ENCODE measurements around the gene EOLA1. TPM values are rescaled to one million over a fixed set of nuclear protein-coding genes. Genes with fewer than 3 reads are reported as not detected.

The EOLA1 gene
- total and polyA plus RNA-seq, 2 donors (not counting 1 experiment from before 2014, with no cell fraction given): 26.3 to 61.5 TPM

- peak within 1 kb of the TSS; percentile 95 to 98 for H3K27ac ChIP-seq (ENCODE audit: low read length in 2 of 2)
- peaks cover 0 to 5% (median 0%) of the 10 kb centered on the region in 4 experiments for H3K27me3 ChIP-seq (replicated peaks in 1 of 4; ENCODE audit: control extremely low read depth in 1 of 4, control insufficient read depth in 3 of 4, insufficient read depth in 4 of 4, low read length in 3 of 4)
- H3K4me2 ChIP-seq (replicated peaks; ENCODE audit: low read depth, low read length, poor library complexity, severe bottlenecking): peak within 1 kb of the TSS; percentile 89
- peak within 1 kb of the TSS; percentile 39 for H2AFZ ChIP-seq (ENCODE audit: insufficient read depth, low read depth, low read length, poor library complexity, severe bottlenecking)
- CTCF ChIA-PET: interaction anchor here (0.9 to 2.8 kb wide), 2 partner anchors 23 to 35 kb away, joined by 4 to 20 read pairs; partner anchors contain the start of gene EOLA1
- peaks cover 21% of the 10 kb centered on the region for H4K20me1 ChIP-seq (ENCODE audit: control insufficient read depth, insufficient read depth, low read length, poor library complexity, severe bottlenecking)
- DNase-seq (peak; percentile 91), ATAC-seq (ENCODE audit: low read depth) (peak; percentile 72)
- POLR2A ChIA-PET: interaction anchor here (0.5 to 2.3 kb wide), 6 partner anchors 23 to 1892 kb away, joined by 3 to 27 read pairs (median 4); partner anchors contain the start of genes EOLA1, FMR1, MTMR1 and VMA21
- H3K4me1 Mint-ChIP-seq: peaks cover 18% of the 10 kb centered on the region
- peaks cover 12 to 24% of the 10 kb centered on the region in 2 donors for H3K4me1 ChIP-seq (ENCODE audit: control insufficient read depth in 2 of 2, insufficient read depth in 2 of 2, low read length in 2 of 2)
- WGBS (ENCODE audit: insufficient coverage): under 1% methylated on average over 33 of the region's 54 CpGs
- intact Hi-C loops (cut with micrococcal nuclease): loop anchor here (1.0 to 2.0 kb wide), 2 partner anchors 20 to 35 kb away; no protein-coding TSS in a partner anchor
- no peaks in the 10 kb centered on the region for H3K9me3 ChIP-seq (ENCODE audit: control extremely low read depth in 1 of 3, control insufficient read depth in 2 of 3, insufficient read depth in 1 of 3, low read length in 2 of 3)
- peak within 1 kb of the TSS; percentile 24 to 81 (median 79) for H3K4me3 ChIP-seq (ENCODE audit: control extremely low read depth in 1 of 5, extremely low read depth in 1 of 5, insufficient read depth in 1 of 5, low read depth in 2 of 5, low read length in 4 of 5)
- peak within 1 kb of the TSS; percentile 95 for H3K4me3 Mint-ChIP-seq
- peak within 1 kb of the TSS; percentile 83 for H3K9ac ChIP-seq (ENCODE audit: low read length)
- no peaks in the 10 kb centered on the region for H3K9me3 Mint-ChIP-seq (ENCODE audit: insufficient read depth)
- H3K79me2 ChIP-seq (ENCODE audit: control insufficient read depth, insufficient read depth, low read length): peaks cover 24% of the 10 kb centered on the region
- TF ChIP-seq CTCF (IDR thresholded peaks at IDR 0.05) (no peak), EZH2 (IDR thresholded peaks at IDR 0.05; ENCODE audit: borderline replicate concordance, insufficient read depth, low read depth, low read length, poor library complexity, severe bottlenecking) (no peak)
- peaks cover 0 to 30% of the 10 kb centered on the region in 2 experiments for H3K36me3 ChIP-seq (replicated peaks in 1 of 2; ENCODE audit: control extremely low read depth in 1 of 2, control insufficient read depth in 1 of 2, extremely low read depth in 1 of 2, insufficient read depth in 2 of 2, low read length in 1 of 2)
- peaks cover 2% of the 10 kb centered on the region for H3K27me3 Mint-ChIP-seq
- peak within 1 kb of the TSS; percentile 96 for H3K27ac Mint-ChIP-seq
These were observed 35.7 kb upstream of the EOLA1 start, which contains the start of gene IDS for GRCh38 chrX:149504915-149505651. Gene IDS, minus strand, starts transcription at chrX:149505306. Its CDS starts 169 bp downstream, at chrX:149505137.
